BJ (cell line): Measurements from ENCODE around the gene CDKAL1. TPM values are rescaled to one million over a fixed set of nuclear protein-coding genes. Genes with fewer than 3 reads are reported as not detected.
A peak's percentile ranks its signal among the peaks of the same experiment; 100 is the strongest.

ENCODE experiments used
- CTCF ChIA-PET: fragments of 350-600 bp; formaldehyde crosslinking; extraction: SDS; loops from one replicate; lab custom pipeline; 2021; ENCODE audit warnings: antibody characterized with exemption, inconsistent platforms; lab: Yijun Ruan, JAX
- POLR2A ChIA-PET: fragments of 300-600 bp; sonication (Branson Sonifier 250); formaldehyde crosslinking; extraction: SDS; loops from one replicate; lab custom pipeline; 2021; ENCODE audit warnings: antibody characterized with exemption; lab: Charles Lee
- DNase-seq: peaks from one replicate; pipeline ENCODE4 v3.0.0-alpha.2; 2011; ENCODE audit warnings: low read depth
- H3K27me3 ChIP-seq: 2 replicates; pipeline ENCODE4 v1.6.0; 2011; ENCODE audit warnings: low read length; ENCODE audit not compliant: control insufficient read depth, insufficient read depth
- H3K36me3 ChIP-seq: 2 replicates; pipeline ENCODE4 v1.5.1; 2011; ENCODE audit warnings: low read length; ENCODE audit not compliant: control insufficient read depth, insufficient read depth
- H3K4me3 ChIP-seq: 2 replicates; pipeline ENCODE4 v1.5.1; 2011; ENCODE audit warnings: low read depth, mild to moderate bottlenecking, control low read depth, low read length
- polyA plus RNA-seq: library from polyadenylated mRNA; depleted of rRNA; stranded (reverse); fragments of >200 nt; gene quantifications from 2 replicates; pipeline ENCODE4 v1.2.3, GENCODE V29; 2011
- TF ChIP-seq, protein P1 (sequence below): IDR thresholded peaks from 2 replicates; pipeline ENCODE4 v1.5.1; 2011; ENCODE audit warnings: low read depth, mild to moderate bottlenecking, control low read depth, inconsistent platforms, low read length, moderate library complexity; ENCODE audit not compliant: insufficient read depth

The CDKAL1 gene
- polyA plus RNA-seq, 1 experiment = 3.8 TPM

DNA sequence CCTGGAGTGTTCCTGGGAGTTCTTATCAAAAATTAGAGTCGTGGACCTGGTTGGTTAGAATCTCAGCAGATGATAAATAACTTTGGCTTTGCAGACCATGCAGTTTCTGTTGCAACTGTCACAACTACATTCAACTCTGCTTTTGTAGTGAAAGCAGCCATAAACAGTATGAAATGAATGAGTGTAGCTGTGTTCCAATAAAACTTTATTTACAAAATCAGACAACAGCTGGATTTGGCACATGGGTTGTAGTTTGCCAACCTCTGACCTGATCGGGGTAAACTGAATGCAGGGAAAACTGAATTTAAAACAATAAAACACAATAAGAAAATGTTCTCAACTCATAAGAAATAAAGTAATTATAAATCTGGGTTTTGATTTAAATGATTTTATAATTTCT lies 513.8 kb downstream of the CDKAL1 start:
- POLR2A ChIA-PET = no interaction called here

DNA sequence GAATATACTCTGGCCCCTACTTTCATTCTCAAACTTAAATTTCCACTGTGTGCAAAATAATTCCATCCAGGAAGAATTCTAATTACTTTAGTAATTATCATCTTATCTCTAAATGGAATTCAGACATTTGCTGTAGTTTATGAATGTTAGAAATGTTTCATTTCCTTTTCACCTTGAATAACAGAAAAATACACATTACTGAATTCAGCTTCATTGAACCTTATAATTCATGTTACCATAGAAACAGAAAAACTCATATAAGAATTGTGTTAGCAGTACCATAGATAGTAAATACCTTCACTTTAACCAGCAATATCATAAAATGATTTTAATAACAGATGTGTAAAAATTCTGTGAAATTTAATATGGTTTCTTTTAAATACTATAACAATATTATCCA lies 514.9 kb downstream of the CDKAL1 start:
- no peak for DNase-seq
- Histone ChIP-seq H3K36me3 (no peaks in the 10 kb centered on the region), H3K27me3 (no peaks in the 10 kb centered on the region), H3K4me3 (no peak overlapping the region)
- TF ChIP-seq, protein P1, sequence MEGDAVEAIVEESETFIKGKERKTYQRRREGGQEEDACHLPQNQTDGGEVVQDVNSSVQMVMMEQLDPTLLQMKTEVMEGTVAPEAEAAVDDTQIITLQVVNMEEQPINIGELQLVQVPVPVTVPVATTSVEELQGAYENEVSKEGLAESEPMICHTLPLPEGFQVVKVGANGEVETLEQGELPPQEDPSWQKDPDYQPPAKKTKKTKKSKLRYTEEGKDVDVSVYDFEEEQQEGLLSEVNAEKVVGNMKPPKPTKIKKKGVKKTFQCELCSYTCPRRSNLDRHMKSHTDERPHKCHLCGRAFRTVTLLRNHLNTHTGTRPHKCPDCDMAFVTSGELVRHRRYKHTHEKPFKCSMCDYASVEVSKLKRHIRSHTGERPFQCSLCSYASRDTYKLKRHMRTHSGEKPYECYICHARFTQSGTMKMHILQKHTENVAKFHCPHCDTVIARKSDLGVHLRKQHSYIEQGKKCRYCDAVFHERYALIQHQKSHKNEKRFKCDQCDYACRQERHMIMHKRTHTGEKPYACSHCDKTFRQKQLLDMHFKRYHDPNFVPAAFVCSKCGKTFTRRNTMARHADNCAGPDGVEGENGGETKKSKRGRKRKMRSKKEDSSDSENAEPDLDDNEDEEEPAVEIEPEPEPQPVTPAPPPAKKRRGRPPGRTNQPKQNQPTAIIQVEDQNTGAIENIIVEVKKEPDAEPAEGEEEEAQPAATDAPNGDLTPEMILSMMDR = no peak
- ChIA-PET CTCF (no interaction called here), POLR2A (no interaction called here)

More for the DNA sequence above, 513.8 kb downstream of the CDKAL1 start:
- H3K4me3 ChIP-seq = no peak overlapping the region
- TF ChIP-seq, protein P1 = no peak
- CTCF ChIA-PET = no interaction called here
- H3K27me3 ChIP-seq = no peaks in the 10 kb centered on the region
- DNase-seq = no peak
- H3K36me3 ChIP-seq = no peaks in the 10 kb centered on the region

DNA sequence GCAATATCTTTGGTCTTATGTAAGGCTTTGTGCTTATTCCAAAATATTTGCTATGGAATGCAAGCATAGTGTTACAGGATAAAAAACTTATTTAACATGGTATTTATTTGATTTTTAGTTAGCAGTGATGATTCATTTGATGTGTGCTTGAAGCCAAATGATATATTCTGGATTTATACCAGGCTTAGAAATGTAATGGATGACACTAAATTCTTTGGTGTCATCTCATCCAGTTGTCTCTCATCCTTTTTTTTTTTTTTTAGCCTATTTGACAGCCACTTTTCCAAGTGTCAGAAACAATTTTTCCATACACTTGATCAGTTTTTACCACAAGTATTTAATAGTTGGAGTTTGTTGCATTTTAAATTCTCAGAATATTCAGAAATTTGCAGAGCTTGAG lies 515.3 kb downstream of the CDKAL1 start:
- TF ChIP-seq, protein P1 = no peak
- Histone ChIP-seq H3K36me3 (no peaks in the 10 kb centered on the region), H3K27me3 (no peaks in the 10 kb centered on the region), H3K4me3 (no peak overlapping the region)
- ChIA-PET CTCF (no interaction called here), POLR2A (no interaction called here)
- DNase-seq = peak; percentile 47

DNA sequence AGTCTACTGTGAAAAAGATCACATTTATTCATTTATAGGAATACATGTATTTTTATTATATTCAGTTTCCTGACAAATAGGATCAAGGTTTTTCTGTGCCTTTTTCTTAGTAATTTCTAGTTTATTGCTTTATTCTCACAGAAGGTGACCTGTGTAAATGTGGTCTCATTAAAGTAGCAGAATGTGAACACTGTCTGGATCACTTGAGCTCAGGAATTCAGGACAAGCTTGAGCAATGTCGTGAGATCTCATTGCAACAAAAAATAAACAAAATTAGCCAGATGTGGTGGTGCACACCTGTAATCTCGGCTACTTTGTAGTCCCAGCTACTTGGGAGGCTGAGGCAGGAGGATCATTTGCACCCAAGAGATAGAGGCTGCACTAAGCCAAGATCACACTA lies 516.7 kb downstream of the CDKAL1 start:
- TF ChIP-seq, protein P1 = no peak
- ChIA-PET CTCF (no interaction called here), POLR2A (no interaction called here)
- Histone ChIP-seq H3K27me3 (no peaks in the 10 kb centered on the region), H3K4me3 (no peak overlapping the region), H3K36me3 (no peaks in the 10 kb centered on the region)
- no peak for DNase-seq

DNA sequence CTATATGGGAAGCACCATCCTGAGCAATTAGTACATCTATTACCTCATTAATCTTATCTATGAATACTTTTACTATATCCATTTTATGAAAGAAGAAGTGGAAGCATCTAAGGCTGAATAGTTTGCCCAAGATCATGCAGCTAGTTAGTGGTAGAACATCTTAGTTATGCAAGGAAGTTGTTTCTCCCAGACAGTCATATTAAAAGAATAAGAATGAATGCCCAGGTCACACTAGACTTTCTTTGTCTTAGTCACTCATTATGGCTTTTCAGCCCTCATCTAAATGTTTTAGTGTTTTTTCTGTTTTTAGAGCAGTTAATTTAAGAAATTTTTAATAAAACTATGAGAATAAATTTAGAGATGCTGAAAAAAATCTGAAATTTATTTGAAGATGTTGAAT lies 517.5 kb downstream of the CDKAL1 start:
- POLR2A ChIA-PET = no interaction called here

More for the DNA sequence above, 517.5 kb downstream of the CDKAL1 start:
- no peak for DNase-seq
- TF ChIP-seq, protein P1 = no peak
- CTCF ChIA-PET = no interaction called here
- H3K27me3 ChIP-seq = no peaks in the 10 kb centered on the region
- H3K4me3 ChIP-seq = no peak overlapping the region
- H3K36me3 ChIP-seq = no peaks in the 10 kb centered on the region
